Fibroblast of peridontal ligament (primary cell): ENCODE results near the gene ARHGDIG.
A peak's percentile ranks its signal among the peaks of the same experiment; 100 is the strongest.
"Not testable (repeated sequence)": the region's sequence is repeated elsewhere in the genome, so short reads cannot be mapped to it uniquely, and the experiment has no call there.

ENCODE experiments used
- DNase-seq: peaks from one replicate; pipeline ENCODE4 v3.0.0-alpha.2; 2010; ENCODE audit errors: extremely low read depth

ARHGDIG gene

GRCh38 chr16:263944-264343 is 16.4 kb upstream of the ARHGDIG start:
- no peak for DNase-seq

GRCh38 chr16:264440-264951 is 15.9 kb upstream of the ARHGDIG start:
- no peak for DNase-seq

GRCh38 chr16:265002-265529 is 15.3 kb upstream of the ARHGDIG start:
- DNase-seq: no peak

- no peak for DNase-seq
Measured at GRCh38 chr16:265711-266110, 14.7 kb upstream of the ARHGDIG start.

GRCh38 chr16:266258-267164 is 13.9 kb upstream of the ARHGDIG start:
- DNase-seq: no peak

GRCh38 chr16:267562-267961 is 12.8 kb upstream of the ARHGDIG start:
- not testable (repeated sequence) for DNase-seq

- no peak for DNase-seq
Measured at GRCh38 chr16:268141-269053, 12.0 kb upstream of the ARHGDIG start.

GRCh38 chr16:269061-269796 is 11.2 kb upstream of the ARHGDIG start:
- no peak for DNase-seq

- DNase-seq: no peak
Measured at GRCh38 chr16:270381-271255, 9.8 kb upstream of the ARHGDIG start.

GRCh38 chr16:272633-273546 is 7.5 kb upstream of the ARHGDIG start:
- DNase-seq: no peak

- DNase-seq: no peak
Measured at GRCh38 chr16:273547-274421, 6.6 kb upstream of the ARHGDIG start.

GRCh38 chr16:275041-275641 is 5.2 kb upstream of the ARHGDIG start:
- DNase-seq: no peak

GRCh38 chr16:275786-276232 is 4.6 kb upstream of the ARHGDIG start, which contains the start of gene RGS11:
TSS of gene RGS11 (minus strand) at chr16:275944. CDS start at chr16:275911, 33 bp downstream.
- no peak for DNase-seq

- peak; percentile 4 for DNase-seq
Measured at GRCh38 chr16:276426-277077, 3.8 kb upstream of the ARHGDIG start.

- no peak for DNase-seq
Measured at GRCh38 chr16:278863-279366, 1.5 kb upstream of the ARHGDIG start.

- DNase-seq: no peak
Measured at GRCh38 chr16:279531-279930, 860 bp upstream of the ARHGDIG start.

GRCh38 chr16:280005-280460 is 358 bp upstream of the ARHGDIG start:
- DNase-seq: no peak
